Mammary epithelial cell (primary cell): ENCODE measurements around the gene UBXN10.

ENCODE experiments used
- CTCF ChIP-seq, 2 donors: IDR thresholded peaks in 1 of 2; conservative IDR thresholded peaks in 1 of 2; 2 replicates each; pipeline ENCODE4 v1.5.1; 2011 to 2012; ENCODE audit warnings: inconsistent platforms in 2 of 2, low read length in 2 of 2, mild to moderate bottlenecking in 2 of 2, control low read depth in 1 of 2, low read depth in 1 of 2; ENCODE audit not compliant: insufficient read depth in 1 of 2; ENCODE audit errors: extremely low read depth in 1 of 2
- EZH2 ChIP-seq: IDR thresholded peaks from 2 replicates; pipeline ENCODE4 v1.6.1; 2012; ENCODE audit warnings: low read length, inconsistent platforms, borderline replicate concordance

DNA sequence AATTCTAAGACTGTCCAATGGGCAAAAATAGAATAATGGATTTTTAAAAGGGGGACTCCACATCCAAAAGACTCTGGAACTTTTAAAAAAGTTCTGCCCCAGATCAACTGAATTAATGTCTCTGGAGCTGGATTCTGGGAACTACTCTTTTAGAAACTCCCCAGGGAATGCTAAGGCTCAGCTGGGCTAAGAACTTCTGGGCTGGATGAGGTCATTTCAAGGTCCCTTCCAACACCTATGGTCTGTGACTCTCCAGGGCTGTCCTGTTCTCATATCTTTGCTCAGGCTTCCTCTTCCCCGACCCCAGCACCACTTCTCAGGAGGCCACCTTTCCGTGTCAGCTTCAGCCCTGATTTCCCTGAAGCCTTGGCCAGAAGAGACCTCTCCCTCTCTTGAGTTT, 13.9 kb downstream of the UBXN10 start:
- TF ChIP-seq EZH2 (no peak), CTCF (conservative IDR thresholded peaks at IDR 0.05 in 1 of 2, IDR thresholded peaks at IDR 0.05 in 1 of 2; ENCODE audit: extremely low read depth in 1 of 2, insufficient read depth in 1 of 2, low read depth in 1 of 2, low read length in 2 of 2) (no peak)
